HepG2 (cell line): Measurements from ENCODE around the gene ZNF514. TPM values are rescaled to one million over a fixed set of nuclear protein-coding genes. Genes with fewer than 3 reads are reported as not detected.

Source experiments
- ARNTL ChIP-seq: sonication (generic); formaldehyde crosslinking; IDR thresholded peaks from 2 replicates; pipeline ENCODE4 v1.4.0; 2020; ENCODE audit warnings: mild to moderate bottlenecking, missing genetic modification reagents
- CAMTA2 ChIP-seq: sonication (generic); formaldehyde crosslinking; IDR thresholded peaks from 2 replicates; pipeline ENCODE4 v1.4.0; 2020; ENCODE audit warnings: mild to moderate bottlenecking, missing genetic modification reagents, borderline replicate concordance
- FOSL1 ChIP-seq: sonication (generic); formaldehyde crosslinking; IDR thresholded peaks from 2 replicates; pipeline ENCODE4 v1.9.0; 2021; ENCODE audit warnings: missing genetic modification reagents, borderline replicate concordance
- HDAC2 ChIP-seq: sonication (generic); formaldehyde crosslinking; IDR thresholded peaks from 2 replicates; pipeline ENCODE4 v1.4.0; 2020; ENCODE audit warnings: missing genetic modification reagents
- HOXA9 ChIP-seq: sonication (generic); formaldehyde crosslinking; IDR thresholded peaks from 2 replicates; pipeline ENCODE4 v1.8.1; 2022; ENCODE audit warnings: missing genetic modification reagents, mild to moderate bottlenecking, moderate library complexity, borderline replicate concordance
- JARID2 ChIP-seq: sonication (generic); formaldehyde crosslinking; IDR thresholded peaks from 2 replicates; pipeline ENCODE4 v1.8.1; 2023; ENCODE audit warnings: missing genetic modification reagents, inconsistent platforms; ENCODE audit not compliant: insufficient replicate concordance
- MTA1 ChIP-seq: sonication (generic); formaldehyde crosslinking; IDR thresholded peaks from 2 replicates; pipeline ENCODE4 v1.4.0; 2020; ENCODE audit warnings: missing genetic modification reagents, mild to moderate bottlenecking, borderline replicate concordance
- NCOA1 ChIP-seq: sonication (generic); formaldehyde crosslinking; IDR thresholded peaks from 2 replicates; pipeline ENCODE4 v1.9.0; 2021; ENCODE audit warnings: missing genetic modification reagents
- NFKB2 ChIP-seq: sonication (generic); formaldehyde crosslinking; IDR thresholded peaks from 2 replicates; pipeline ENCODE4 v1.4.0; 2020; ENCODE audit warnings: missing genetic modification reagents, borderline replicate concordance
- NR3C1 ChIP-seq: sonication (generic); formaldehyde crosslinking; IDR thresholded peaks from 2 replicates; pipeline ENCODE4 v1.4.0; 2020; ENCODE audit warnings: missing genetic modification reagents
- PCBP2 ChIP-seq: fragments of 200-400 bp; formaldehyde crosslinking; optimal IDR thresholded peaks from 2 replicates; pipeline ENCODE3; 2018; ENCODE audit warnings: low read length, low read depth; ENCODE audit not compliant: poor library complexity, severe bottlenecking
- RFXANK ChIP-seq: IDR thresholded peaks from 2 replicates; pipeline ENCODE4 v1.6.1; 2016
- STAT5B ChIP-seq: sonication (generic); formaldehyde crosslinking; IDR thresholded peaks from 2 replicates; pipeline ENCODE4 v1.4.0; 2020; ENCODE audit warnings: missing genetic modification reagents
- THAP11 ChIP-seq: IDR thresholded peaks from 2 replicates; pipeline ENCODE4 v1.6.1; 2016; ENCODE audit warnings: missing biosample characterization, missing genetic modification reagents
- ZNF282 ChIP-seq: fragments of 450-650 bp; IDR thresholded peaks from 2 replicates; pipeline ENCODE4 v1.6.1; 2018; ENCODE audit not compliant: partially characterized antibody
- ZNF546 ChIP-seq: sonication (generic); formaldehyde crosslinking; conservative IDR thresholded peaks from 2 replicates; pipeline ENCODE4 v1.8.1; 2023; ENCODE audit warnings: mild to moderate bottlenecking, missing genetic modification reagents
- ZNF589 ChIP-seq: sonication (generic); formaldehyde crosslinking; conservative IDR thresholded peaks from 2 replicates; pipeline ENCODE4 v1.8.0; 2022; ENCODE audit warnings: mild to moderate bottlenecking, moderate library complexity, missing genetic modification reagents
- ZNF652 ChIP-seq: IDR thresholded peaks from 2 replicates; pipeline ENCODE4 v1.6.1; 2016; ENCODE audit warnings: low read depth, borderline replicate concordance
- ZNF740 ChIP-seq: sonication (generic); formaldehyde crosslinking; IDR thresholded peaks from 2 replicates; pipeline ENCODE4 v1.4.0; 2020; ENCODE audit warnings: missing genetic modification reagents
- polyA plus RNA-seq, 8 experiments: library from polyadenylated mRNA; depleted of rRNA in 3 of 8; stranded (reverse) in 7 of 8; unstranded in 1 of 8; fragments of >200 nt; fragmentation: Illumina TruSeq in 4 of 8; extraction: Trizol in 4 of 8; gene quantifications; 2 replicates each; pipeline versions ENCODE4 v1.2.1 to v1.2.3, GENCODE V29; 2011 to 2016; ENCODE audit warnings: low read depth in 4 of 8, missing spikeins in 1 of 8, mixed read lengths in 1 of 8; ENCODE audit not compliant: insufficient read depth in 1 of 8
- total RNA-seq, 5 experiments: library from RNA; depleted of rRNA; stranded (reverse); fragments of >200 nt; fragmentation: Illumina TruSeq; extraction: Trizol; gene quantifications; 2 replicates each; pipeline ENCODE4 v1.2.3, GENCODE V29; 2016; ENCODE audit warnings: low read depth in 1 of 5
- TF ChIP-seq, protein P1 (sequence below): sonication (generic); formaldehyde crosslinking; IDR thresholded peaks from 2 replicates; pipeline ENCODE4 v1.5.0; 2020; ENCODE audit warnings: missing genetic modification reagents, mild to moderate bottlenecking, borderline replicate concordance
- TF ChIP-seq, protein P2 (sequence below): sonication (generic); formaldehyde crosslinking; IDR thresholded peaks from 2 replicates; pipeline ENCODE4 v1.4.0; 2020; ENCODE audit warnings: missing genetic modification reagents, borderline replicate concordance

The ZNF514 gene
- total and polyA plus RNA-seq, 2 of the 13 experiments (the other 11 are each of a cell fraction or from before 2014, with no cell fraction given): 15.2 to 18.7 TPM

DNA sequence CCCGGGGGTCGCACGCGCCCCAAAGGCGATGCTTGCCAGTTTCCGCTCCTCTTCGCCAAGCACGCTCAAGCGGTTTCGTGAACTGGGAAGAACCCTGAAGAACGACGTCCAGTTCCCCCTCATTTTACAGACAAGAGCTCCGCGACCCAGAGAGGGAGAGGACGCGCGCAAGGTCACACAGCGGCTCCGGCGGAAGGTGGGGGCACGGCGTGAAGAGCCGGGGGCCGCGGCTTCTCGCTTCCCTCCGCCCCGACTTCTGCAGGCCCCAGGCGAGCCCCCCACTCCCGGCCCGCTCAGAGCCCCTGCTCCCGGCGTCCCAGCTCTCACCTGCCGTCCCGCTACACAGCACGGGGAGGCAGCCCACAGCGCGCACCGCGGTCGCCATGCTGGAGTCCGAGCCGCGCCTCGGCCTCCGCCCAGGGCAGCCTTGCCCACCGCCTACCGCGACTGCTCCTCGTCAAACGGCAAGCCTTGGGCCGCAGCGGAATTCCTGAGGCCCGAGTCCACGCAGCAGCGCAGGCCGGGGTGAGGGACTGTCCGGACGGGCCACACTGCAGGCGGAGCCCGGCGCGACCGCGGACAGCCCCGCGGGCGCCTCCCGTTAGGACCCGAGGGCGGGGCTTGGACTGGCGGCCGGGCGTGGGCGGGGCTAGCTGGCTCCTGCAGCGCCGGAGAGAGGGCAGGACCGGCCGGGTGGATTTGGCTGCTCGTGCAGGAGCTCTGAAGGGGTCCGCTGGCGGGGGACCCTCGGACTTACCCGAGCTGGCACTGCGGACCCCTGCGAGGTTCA lies 38.0 kb downstream of the ZNF514 start, which contains the start of gene MRPS5 (continued):
- TF ChIP-seq JARID2 (CRISPR knock-in tag) (no peak), ZNF652 (CRISPR knock-in tag) (no peak), PCBP2 (no peak), FOSL1 (peak; percentile 13; the same call in 1 of the 2 replicates), MTA1 (peak; percentile 76; the same call in 1 of the 2 replicates), ZNF589 (CRISPR knock-in tag) (no peak), ZNF740 (CRISPR knock-in tag) (peak; percentile 71; the same call in 1 of the 2 replicates), RFXANK (CRISPR knock-in tag) (0 out of 2 replicates have a peak, but pooled peaks have one; percentile 70), STAT5B (CRISPR knock-in tag) (no peak; the same call in 1 of the 2 replicates), CAMTA2 (CRISPR knock-in tag) (0 out of 2 replicates have a peak, but pooled peaks have one; percentile 33), NR3C1 (no peak), ZNF546 (CRISPR knock-in tag) (peak; percentile 88; the same call in 1 of the 2 replicates), HOXA9 (CRISPR knock-in tag) (peak; percentile 81; the same call in 1 of the 2 replicates), NCOA1 (CRISPR knock-in tag) (peak; percentile 59; the same call in 1 of the 2 replicates), ZNF282 (no peak), THAP11 (CRISPR knock-in tag) (peak; percentile 90), NFKB2 (CRISPR knock-in tag) (peak; percentile 86; the same call in 1 of the 2 replicates), HDAC2 (CRISPR knock-in tag) (peak; percentile 36), ARNTL (CRISPR knock-in tag) (peak; percentile 90)
- TF ChIP-seq, protein P1, sequence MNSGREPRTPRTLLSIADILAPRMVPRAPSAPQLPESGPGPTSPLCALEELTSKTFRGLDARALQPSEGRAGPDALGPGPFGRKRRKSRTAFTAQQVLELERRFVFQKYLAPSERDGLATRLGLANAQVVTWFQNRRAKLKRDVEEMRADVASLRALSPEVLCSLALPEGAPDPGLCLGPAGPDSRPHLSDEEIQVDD: no peak
- TF ChIP-seq, protein P2, sequence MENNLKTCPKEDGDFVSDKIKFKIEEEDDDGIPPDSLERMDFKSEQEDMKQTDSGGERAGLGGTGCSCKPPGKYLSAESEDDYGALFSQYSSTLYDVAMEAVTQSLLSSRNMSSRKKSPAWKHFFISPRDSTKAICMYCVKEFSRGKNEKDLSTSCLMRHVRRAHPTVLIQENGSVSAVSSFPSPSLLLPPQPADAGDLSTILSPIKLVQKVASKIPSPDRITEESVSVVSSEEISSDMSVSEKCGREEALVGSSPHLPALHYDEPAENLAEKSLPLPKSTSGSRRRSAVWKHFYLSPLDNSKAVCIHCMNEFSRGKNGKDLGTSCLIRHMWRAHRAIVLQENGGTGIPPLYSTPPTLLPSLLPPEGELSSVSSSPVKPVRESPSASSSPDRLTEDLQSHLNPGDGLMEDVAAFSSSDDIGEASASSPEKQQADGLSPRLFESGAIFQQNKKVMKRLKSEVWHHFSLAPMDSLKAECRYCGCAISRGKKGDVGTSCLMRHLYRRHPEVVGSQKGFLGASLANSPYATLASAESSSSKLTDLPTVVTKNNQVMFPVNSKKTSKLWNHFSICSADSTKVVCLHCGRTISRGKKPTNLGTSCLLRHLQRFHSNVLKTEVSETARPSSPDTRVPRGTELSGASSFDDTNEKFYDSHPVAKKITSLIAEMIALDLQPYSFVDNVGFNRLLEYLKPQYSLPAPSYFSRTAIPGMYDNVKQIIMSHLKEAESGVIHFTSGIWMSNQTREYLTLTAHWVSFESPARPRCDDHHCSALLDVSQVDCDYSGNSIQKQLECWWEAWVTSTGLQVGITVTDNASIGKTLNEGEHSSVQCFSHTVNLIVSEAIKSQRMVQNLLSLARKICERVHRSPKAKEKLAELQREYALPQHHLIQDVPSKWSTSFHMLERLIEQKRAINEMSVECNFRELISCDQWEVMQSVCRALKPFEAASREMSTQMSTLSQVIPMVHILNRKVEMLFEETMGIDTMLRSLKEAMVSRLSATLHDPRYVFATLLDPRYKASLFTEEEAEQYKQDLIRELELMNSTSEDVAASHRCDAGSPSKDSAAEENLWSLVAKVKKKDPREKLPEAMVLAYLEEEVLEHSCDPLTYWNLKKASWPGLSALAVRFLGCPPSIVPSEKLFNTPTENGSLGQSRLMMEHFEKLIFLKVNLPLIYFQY (CRISPR knock-in tag): no peak
